Brain microvascular endothelial cell (primary cell): ENCODE results near the gene PLA2G2F.
"Not testable (repeated sequence)": the region's sequence is repeated elsewhere in the genome, so short reads cannot be mapped to it uniquely, and the experiment has no call there.

ENCODE experiments used
- DNase-seq: peaks from one replicate; pipeline ENCODE4 v3.0.0-alpha.2; 2020
- H3K27ac ChIP-seq: fragments of 250-450 bp; sonication (Bioruptor Pico); 2 replicates; pipeline ENCODE4 v1.5.1; 2020; ENCODE audit warnings: mild to moderate bottlenecking, moderate library complexity
- H3K27me3 ChIP-seq: fragments of 250-450 bp; sonication (Bioruptor Pico); replicated peaks from 2 replicates; pipeline ENCODE4 v1.5.1; 2020; ENCODE audit warnings: mild to moderate bottlenecking
- H3K36me3 ChIP-seq: fragments of 250-450 bp; sonication (Bioruptor Pico); replicated peaks from 2 replicates; pipeline ENCODE4 v1.5.1; 2020; ENCODE audit warnings: mild to moderate bottlenecking
- H3K4me3 ChIP-seq: 2 replicates; pipeline ENCODE4 v1.5.1; 2011; ENCODE audit warnings: low read depth, mild to moderate bottlenecking, control low read depth, low read length, moderate library complexity
- CTCF ChIP-seq: IDR thresholded peaks from 2 replicates; pipeline ENCODE4 v1.5.1; 2011; ENCODE audit warnings: low read depth, mild to moderate bottlenecking, moderate library complexity, low read length, control low read depth, inconsistent platforms; ENCODE audit errors: missing control alignments
- in situ Hi-C: cut with HindIII; loops from 2 replicates; pipeline ENCODE4 v1.10.0; 2017; ENCODE audit warnings: low sequenced_read_pairs, low pct_ligation_motif_present

PLA2G2F gene

GRCh38 chr1:20124456-20125057, 14.6 kb upstream of the PLA2G2F start:
- no peaks in the 10 kb centered on the region for H3K27me3 ChIP-seq
- in situ Hi-C loops: no loop called here
- no peak overlapping the region for H3K27ac ChIP-seq
- H3K4me3 ChIP-seq: no peak overlapping the region
- H3K36me3 ChIP-seq: no peaks in the 10 kb centered on the region
- TF ChIP-seq CTCF: no peak
- DNase-seq: peak; percentile 79

DNA sequence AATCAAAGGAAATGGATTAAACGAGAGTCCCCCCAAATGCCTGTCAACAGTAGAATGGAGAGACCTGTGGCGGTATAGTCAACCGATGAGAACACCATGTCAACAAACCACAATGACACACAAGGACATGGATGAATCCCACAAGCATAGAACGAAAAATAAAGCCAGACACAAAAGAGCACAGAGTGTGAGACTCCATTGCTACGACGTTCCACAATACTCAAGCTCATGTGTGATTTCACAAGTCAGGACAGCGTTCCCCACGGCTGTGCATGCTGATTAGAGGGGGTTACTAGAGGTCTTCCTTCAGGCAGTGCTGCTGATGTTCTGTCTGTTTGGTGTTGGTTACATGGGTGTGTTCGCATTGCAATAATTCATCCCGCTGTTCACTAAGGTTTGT, 14.0 kb upstream of the PLA2G2F start:
- in situ Hi-C loops: no loop called here
- H3K36me3 ChIP-seq: no peaks in the 10 kb centered on the region
- no peak for DNase-seq
- H3K27ac ChIP-seq: no peak overlapping the region
- no peak for TF ChIP-seq CTCF
- no peaks in the 10 kb centered on the region for H3K27me3 ChIP-seq
- no peak overlapping the region for H3K4me3 ChIP-seq

DNA sequence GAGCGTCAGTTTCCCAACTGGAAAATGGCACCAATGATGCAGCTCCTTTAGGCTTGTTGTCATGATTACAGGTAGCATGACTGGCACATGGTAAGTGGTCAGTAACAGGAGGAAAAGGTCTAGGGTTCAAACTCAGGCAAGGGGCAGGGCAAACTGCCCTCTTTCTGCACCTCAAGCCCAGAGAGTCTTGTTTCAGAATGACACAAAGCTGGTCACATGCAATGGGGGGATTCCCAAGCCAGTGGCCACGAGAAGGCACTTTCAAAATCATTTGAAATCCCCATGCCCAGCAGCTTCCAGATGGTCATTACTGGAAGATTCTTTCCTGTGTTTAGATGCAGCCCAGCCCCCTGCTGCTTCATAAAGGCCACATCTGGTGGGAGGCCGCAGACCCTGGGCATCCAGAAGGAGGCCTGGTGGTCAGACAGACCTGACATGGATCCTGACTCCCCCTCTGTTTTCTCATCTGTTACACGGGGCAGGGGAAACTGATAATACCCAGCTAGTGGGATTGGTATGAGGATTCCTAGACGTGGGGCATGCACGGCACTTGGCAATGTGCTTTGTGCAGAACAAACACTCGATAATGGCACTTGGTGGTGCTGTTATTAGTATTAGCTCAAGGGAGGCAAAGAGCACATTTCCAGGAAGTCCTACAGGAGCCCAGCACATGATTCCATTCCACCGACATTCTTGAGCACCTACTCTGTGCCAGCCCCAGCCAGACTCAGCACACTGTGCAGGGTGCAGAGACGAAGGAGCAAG, 12.9 kb upstream of the PLA2G2F start:
- DNase-seq: no peak
- no peak for TF ChIP-seq CTCF
- no peak overlapping the region for H3K4me3 ChIP-seq
- no peak overlapping the region for H3K27ac ChIP-seq
- in situ Hi-C loops: no loop called here
- no peaks in the 10 kb centered on the region for H3K36me3 ChIP-seq
- H3K27me3 ChIP-seq: no peaks in the 10 kb centered on the region

GRCh38 chr1:20126806-20127440, 12.2 kb upstream of the PLA2G2F start:
- TF ChIP-seq CTCF: no peak

GRCh38 chr1:20130518-20130917, 8.6 kb upstream of the PLA2G2F start:
- H3K36me3 ChIP-seq, H3K27me3 ChIP-seq, in situ Hi-C loops, H3K4me3 ChIP-seq, DNase-seq, H3K27ac ChIP-seq: not testable (repeated sequence)

More at GRCh38 chr1:20126806-20127440, 12.2 kb upstream of the PLA2G2F start:
- no peaks in the 10 kb centered on the region for H3K36me3 ChIP-seq
- no peak overlapping the region for H3K27ac ChIP-seq
- no peak overlapping the region for H3K4me3 ChIP-seq
- in situ Hi-C loops: no loop called here
- no peak for DNase-seq
- no peaks in the 10 kb centered on the region for H3K27me3 ChIP-seq

- in situ Hi-C loops: no loop called here
- TF ChIP-seq CTCF: no peak
- Histone ChIP-seq H3K4me3 (no peak overlapping the region), H3K27me3 (no peaks in the 10 kb centered on the region), H3K36me3 (no peaks in the 10 kb centered on the region), H3K27ac (no peak overlapping the region)
- DNase-seq: no peak
These were observed 4.1 kb upstream of the PLA2G2F start for GRCh38 chr1:20134995-20135394.
